Epithelial cell of proximal tubule (primary cell): ENCODE data around the gene LIME1. TPM values are rescaled to one million over a fixed set of nuclear protein-coding genes. Genes with fewer than 3 reads are reported as not detected.
"Not testable (repeated sequence)": the region's sequence is repeated elsewhere in the genome, so short reads cannot be mapped to it uniquely, and the experiment has no call there.

Experiments used
- DNase-seq: peaks from one replicate; pipeline ENCODE4 v3.0.0-alpha.2; 2011; ENCODE audit warnings: low read depth
- H3K4me3 ChIP-seq: 2 replicates; pipeline ENCODE4 v1.5.1; 2011; ENCODE audit warnings: low read depth, mild to moderate bottlenecking, low read length
- CTCF ChIP-seq: conservative IDR thresholded peaks from 2 replicates; pipeline ENCODE4 v1.5.1; 2012; ENCODE audit warnings: low read depth, mild to moderate bottlenecking, low read length
- total RNA-seq: library from RNA; depleted of rRNA; stranded (reverse); fragments of >200 nt; gene quantifications from 2 replicates; pipeline ENCODE4 v1.2.3, GENCODE V29; 2015

Gene LIME1
- total RNA-seq, 1 donor from 2014 or later, result 19.1 TPM

GRCh38 chr20:63714858-63715257, 21.6 kb upstream of the LIME1 start:
- no peak for DNase-seq
- no peak overlapping the region for H3K4me3 ChIP-seq
- TF ChIP-seq CTCF, result no peak

- H3K4me3 ChIP-seq, result no peak overlapping the region
- TF ChIP-seq CTCF, result no peak
- DNase-seq, result no peak
These were observed 17.5 kb upstream of the LIME1 start for GRCh38 chr20:63718996-63719395.

GRCh38 chr20:63722967-63723622, 13.4 kb upstream of the LIME1 start:
- H3K4me3 ChIP-seq, DNase-seq: not testable (repeated sequence)

- H3K4me3 ChIP-seq, DNase-seq: not testable (repeated sequence)
These were observed 6.2 kb upstream of the LIME1 start for GRCh38 chr20:63730189-63730733.

GRCh38 chr20:63731410-63731809, 5.1 kb upstream of the LIME1 start:
- no peak for DNase-seq
- no peak overlapping the region for H3K4me3 ChIP-seq
- no peak for TF ChIP-seq CTCF

GRCh38 chr20:63732118-63733095, 4.1 kb upstream of the LIME1 start:
- no peak for DNase-seq
- no peak overlapping the region for H3K4me3 ChIP-seq
- TF ChIP-seq CTCF, result no peak

- no peak overlapping the region for H3K4me3 ChIP-seq
- TF ChIP-seq CTCF, result no peak
- DNase-seq, result no peak
These were observed 3.3 kb upstream of the LIME1 start for GRCh38 chr20:63733117-63733516.
